ENCODE data around the gene MYO15B.
A peak's percentile ranks its signal among the peaks of the same experiment; 100 is the strongest.
"Not testable (repeated sequence)": the region's sequence is repeated elsewhere in the genome, so short reads cannot be mapped to it uniquely, and the experiment has no call there.

Gene MYO15B

GRCh38 chr17:75575728-75576127, 11.9 kb upstream of the MYO15B start:
- DNase-seq (ENCODE audit: low read depth in 2 of 2) = no peak

- DNase-seq (ENCODE audit: low read depth in 2 of 2) = no peak
Measured at GRCh38 chr17:75576661-75577060, 10.9 kb upstream of the MYO15B start.

- DNase-seq (ENCODE audit: low read depth in 2 of 2) = peak in 1 of 2 donors; percentile 15
Measured at GRCh38 chr17:75581121-75581725, 6.4 kb upstream of the MYO15B start.

GRCh38 chr17:75583197-75583596, 4.4 kb upstream of the MYO15B start:
- DNase-seq (ENCODE audit: low read depth in 2 of 2) = not testable (repeated sequence)

- no peak for DNase-seq (ENCODE audit: low read depth in 2 of 2)
Measured at GRCh38 chr17:75584849-75585175, 2.8 kb upstream of the MYO15B start.

GRCh38 chr17:75588596-75589011, 1.0 kb downstream of the MYO15B start:
- no peak for DNase-seq (ENCODE audit: low read depth in 2 of 2)

GRCh38 chr17:75589012-75589918, 1.7 kb downstream of the MYO15B start:
- DNase-seq (ENCODE audit: low read depth in 2 of 2) = peak; percentile 94 to 99

- DNase-seq (ENCODE audit: low read depth in 2 of 2) = no peak
Measured at GRCh38 chr17:75589919-75590303, 2.3 kb downstream of the MYO15B start.

- no peak for DNase-seq (ENCODE audit: low read depth in 2 of 2)
Measured at GRCh38 chr17:75590314-75590761, 2.7 kb downstream of the MYO15B start.

- DNase-seq (ENCODE audit: low read depth in 2 of 2) = no peak
Measured at GRCh38 chr17:75590849-75591721, 3.5 kb downstream of the MYO15B start.

GRCh38 chr17:75591722-75592302, 4.2 kb downstream of the MYO15B start:
- no peak for DNase-seq (ENCODE audit: low read depth in 2 of 2)

- DNase-seq (ENCODE audit: low read depth in 2 of 2) = no peak
Measured at GRCh38 chr17:75592348-75593020, 4.9 kb downstream of the MYO15B start.

GRCh38 chr17:75593430-75593829, 5.8 kb downstream of the MYO15B start:
- DNase-seq (ENCODE audit: low read depth in 2 of 2) = not testable (repeated sequence)

GRCh38 chr17:75594499-75595283, 7.1 kb downstream of the MYO15B start:
- DNase-seq (ENCODE audit: low read depth in 2 of 2) = no peak

GRCh38 chr17:75595284-75595919, 7.8 kb downstream of the MYO15B start:
- no peak for DNase-seq (ENCODE audit: low read depth in 2 of 2)

- DNase-seq (ENCODE audit: low read depth in 2 of 2) = no peak
Measured at GRCh38 chr17:75595920-75596313, 8.3 kb downstream of the MYO15B start.

GRCh38 chr17:75596320-75597087, 8.9 kb downstream of the MYO15B start:
- DNase-seq (ENCODE audit: low read depth in 2 of 2) = no peak

GRCh38 chr17:75601057-75601987, 13.7 kb downstream of the MYO15B start:
- DNase-seq (ENCODE audit: low read depth in 2 of 2) = peak in 1 of 2 donors; percentile 38
